A673 (cell line): ENCODE results near the gene C19orf38. TPM values are rescaled to one million over a fixed set of nuclear protein-coding genes. Genes with fewer than 3 reads are reported as not detected.
A peak's percentile ranks its signal among the peaks of the same experiment; 100 is the strongest.

Experiments used
- BruUV-seq: library from RNA; stranded (reverse); fragments of 400-500 nt; replicated peaks from 2 replicates; lab custom pipeline; 2021; lab: Mats Ljungman, UMichigan
- CTCF ChIA-PET: fragments of 300-600 bp; sonication (Branson Sonifier 250); formaldehyde crosslinking; loops from one replicate; lab custom pipeline; 2022; ENCODE audit warnings: antibody characterized with exemption; lab: Charles Lee
- POLR2A ChIA-PET: fragments of 300-600 bp; sonication (Branson Sonifier 250); formaldehyde crosslinking; loops from one replicate; lab custom pipeline; 2022; ENCODE audit warnings: antibody characterized with exemption; ENCODE audit not compliant: low non-redundant PET; lab: Charles Lee
- DNase-seq: peaks from one replicate; pipeline ENCODE4 v3.0.0-alpha.2; 2015; ENCODE audit warnings: low spot score
- H3K27ac ChIP-seq: fragments of 200-600 bp; sonication (generic); 2 replicates; pipeline ENCODE4 v1.5.1; 2016; ENCODE audit warnings: mixed run types, low read depth, mild to moderate bottlenecking, mixed read lengths, antibody characterized with exemption, low read length; ENCODE audit not compliant: poor library complexity, severe bottlenecking
- H3K27me3 ChIP-seq: fragments of 200-600 bp; sonication (generic); replicated peaks from 2 replicates; pipeline ENCODE4 v1.6.1; 2017; ENCODE audit warnings: mixed run types, low read depth, mild to moderate bottlenecking, mixed read lengths, antibody characterized with exemption, low read length; ENCODE audit not compliant: insufficient read depth, poor library complexity
- H3K36me3 ChIP-seq: fragments of 200-600 bp; sonication (generic); 2 replicates; pipeline ENCODE4 v1.6.1; 2016; ENCODE audit warnings: mixed run types, mild to moderate bottlenecking, mixed read lengths, antibody characterized with exemption, low read length; ENCODE audit not compliant: insufficient read depth, poor library complexity, severe bottlenecking
- H3K4me1 ChIP-seq: fragments of 200-600 bp; sonication (generic); 2 replicates; pipeline ENCODE4 v1.6.1; 2017; ENCODE audit warnings: mixed run types, mild to moderate bottlenecking, mixed read lengths, antibody characterized with exemption, low read length; ENCODE audit not compliant: insufficient read depth, poor library complexity, severe bottlenecking
- H3K4me3 ChIP-seq: fragments of 200-600 bp; sonication (generic); 2 replicates; pipeline ENCODE4 v1.5.1; 2016; ENCODE audit warnings: low read depth, mixed run types, mild to moderate bottlenecking, mixed read lengths, low read length; ENCODE audit not compliant: poor library complexity, severe bottlenecking
- H3K9me3 ChIP-seq: fragments of 200-600 bp; sonication (generic); 2 replicates; pipeline ENCODE4 v1.6.1; 2016; ENCODE audit warnings: mixed run types, low read depth, mild to moderate bottlenecking, mixed read lengths, antibody characterized with exemption, low read length; ENCODE audit not compliant: poor library complexity, severe bottlenecking
- CTCF ChIP-seq: fragments of 300-800, 200-600 bp; sonication (generic); conservative IDR thresholded peaks from 2 replicates; pipeline ENCODE4 v1.5.1; 2017; ENCODE audit warnings: low read depth, mild to moderate bottlenecking, antibody characterized with exemption, low read length, moderate library complexity, mixed read lengths
- EZH2 ChIP-seq: fragments of 200-600 bp; sonication (generic); IDR thresholded peaks from 2 replicates; pipeline ENCODE4 v1.6.1; 2017; ENCODE audit warnings: borderline replicate concordance, low read depth, mild to moderate bottlenecking, mixed read lengths, antibody characterized with exemption, low read length; ENCODE audit not compliant: poor library complexity, severe bottlenecking
- intact Hi-C: fragments of 100-400 bp; cut with micrococcal nuclease; formaldehyde crosslinking; loops from one replicate; pipeline ENCODE4 v1.10.0; 2022; ENCODE audit not compliant: unreplicated experiment
- total RNA-seq: library from RNA; stranded (reverse); gene quantifications from 2 replicates; pipeline ENCODE4 v1.2.3, GENCODE V29; 2021

The C19orf38 gene
- total RNA-seq, 1 experiment from 2014 or later = not detected

- H3K4me3 ChIP-seq = no peak overlapping the region
- H3K9me3 ChIP-seq = no peaks in the 10 kb centered on the region
- BruUV-seq = no TSS peak
- peaks cover 56% of the 10 kb centered on the region for H3K4me1 ChIP-seq
- H3K27me3 ChIP-seq = no peaks in the 10 kb centered on the region
- no peak for TF ChIP-seq EZH2
- no peak for TF ChIP-seq CTCF
- ChIA-PET POLR2A (no interaction called here), CTCF (interaction anchor here (0.7 kb wide), 1 partner anchor 12 kb away, joined by 7 read pairs; no protein-coding TSS in a partner anchor)
- no peaks in the 10 kb centered on the region for H3K36me3 ChIP-seq
- peak overlapping the region; percentile 29 for H3K27ac ChIP-seq
- peak; percentile 63 for DNase-seq
- intact Hi-C loops = no loop called here
Measured at GRCh38 chr19:10885201-10886169, 37.3 kb downstream of the C19orf38 start.

- no peak for DNase-seq
- H3K36me3 ChIP-seq = no peaks in the 10 kb centered on the region
- no peaks in the 10 kb centered on the region for H3K27me3 ChIP-seq
- intact Hi-C loops = no loop called here
- no TSS peak for BruUV-seq
- H3K4me3 ChIP-seq = no peak overlapping the region
- peaks cover 44% of the 10 kb centered on the region for H3K4me1 ChIP-seq
- H3K9me3 ChIP-seq = no peaks in the 10 kb centered on the region
- ChIA-PET CTCF (interaction anchor here (0.8 to 1.8 kb wide), 3 partner anchors 15 to 49 kb away, joined by 4 to 9 read pairs (median 6); partner anchors contain the start of gene CARM1), POLR2A (no interaction called here)
- TF ChIP-seq CTCF (no peak), EZH2 (no peak)
- peak overlapping the region; percentile 76 for H3K27ac ChIP-seq
Measured at GRCh38 chr19:10887616-10888367, 39.6 kb downstream of the C19orf38 start.

- Histone ChIP-seq H3K9me3 (no peaks in the 10 kb centered on the region), H3K27ac (peak overlapping the region; percentile 76), H3K27me3 (no peaks in the 10 kb centered on the region), H3K36me3 (no peaks in the 10 kb centered on the region), H3K4me1 (peaks cover 44% of the 10 kb centered on the region), H3K4me3 (no peak overlapping the region)
- ChIA-PET CTCF (interaction anchor here (0.5 to 1.8 kb wide), 5 partner anchors 15 to 182 kb away, joined by 3 to 9 read pairs (median 4); partner anchors contain the start of gene CARM1), POLR2A (interaction anchor here (0.5 kb wide), 1 partner anchor 196 kb away, joined by 13 read pairs; no protein-coding TSS in a partner anchor)
- TF ChIP-seq EZH2 (no peak), CTCF (no peak)
- peak; percentile 82 for DNase-seq
- BruUV-seq = no TSS peak
- intact Hi-C loops = no loop called here
Measured at GRCh38 chr19:10888421-10888866, 40.2 kb downstream of the C19orf38 start.
